Esophagus squamous epithelium (tissue), 4 donors: ENCODE data around the gene SRP68.

Source experiments
- POLR2A ChIP-seq, 4 donors: fragments of 450-650 bp; IDR thresholded peaks; one replicate each; pipeline ENCODE4 v1.6.1; 2017; ENCODE audit warnings: antibody characterized with exemption in 4 of 4, mild to moderate bottlenecking in 4 of 4, moderate library complexity in 3 of 4
- TF ChIP-seq, protein P1 (sequence below), 6 experiments: fragments of 450-650 bp in 4 of 6; fragments of 200-600 bp in 2 of 6; sonication (generic) in 2 of 6; IDR thresholded peaks; one replicate each; pipeline ENCODE4 v1.5.1; 2016 to 2019; ENCODE audit warnings: antibody characterized with exemption in 6 of 6, mild to moderate bottlenecking in 4 of 6, moderate library complexity in 4 of 6

DNA sequence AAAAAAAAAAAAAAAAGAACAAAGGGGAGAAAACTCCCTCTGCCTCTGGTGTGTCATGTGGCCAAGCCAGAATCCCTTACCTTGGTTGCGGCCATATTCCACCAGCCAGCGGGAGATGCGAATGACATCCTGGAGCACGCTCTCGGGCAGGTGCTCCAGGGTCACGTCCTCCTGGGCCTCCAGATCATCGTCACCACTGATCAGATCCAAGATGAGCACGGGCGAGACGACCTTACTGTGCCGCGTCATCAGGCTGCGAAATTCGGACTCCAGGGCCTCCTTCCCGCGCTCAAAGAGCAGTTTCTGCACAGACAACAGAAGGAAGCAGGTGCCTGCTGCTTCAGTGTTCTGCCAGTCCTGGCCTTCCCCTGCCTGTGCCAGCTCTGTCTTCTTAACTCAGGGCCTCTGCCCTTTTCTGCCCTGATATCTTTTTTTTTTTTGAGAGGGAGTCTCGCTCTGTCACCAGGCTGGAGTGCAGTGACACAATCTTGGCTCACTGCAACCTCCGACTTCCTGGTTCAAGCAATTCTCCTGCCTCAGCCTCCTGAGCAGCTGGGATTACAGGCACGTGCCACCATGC lies 25.5 kb upstream of the SRP68 start:
- TF ChIP-seq POLR2A (IDR thresholded peaks at IDR 0.05): no peak
- TF ChIP-seq, protein P1, sequence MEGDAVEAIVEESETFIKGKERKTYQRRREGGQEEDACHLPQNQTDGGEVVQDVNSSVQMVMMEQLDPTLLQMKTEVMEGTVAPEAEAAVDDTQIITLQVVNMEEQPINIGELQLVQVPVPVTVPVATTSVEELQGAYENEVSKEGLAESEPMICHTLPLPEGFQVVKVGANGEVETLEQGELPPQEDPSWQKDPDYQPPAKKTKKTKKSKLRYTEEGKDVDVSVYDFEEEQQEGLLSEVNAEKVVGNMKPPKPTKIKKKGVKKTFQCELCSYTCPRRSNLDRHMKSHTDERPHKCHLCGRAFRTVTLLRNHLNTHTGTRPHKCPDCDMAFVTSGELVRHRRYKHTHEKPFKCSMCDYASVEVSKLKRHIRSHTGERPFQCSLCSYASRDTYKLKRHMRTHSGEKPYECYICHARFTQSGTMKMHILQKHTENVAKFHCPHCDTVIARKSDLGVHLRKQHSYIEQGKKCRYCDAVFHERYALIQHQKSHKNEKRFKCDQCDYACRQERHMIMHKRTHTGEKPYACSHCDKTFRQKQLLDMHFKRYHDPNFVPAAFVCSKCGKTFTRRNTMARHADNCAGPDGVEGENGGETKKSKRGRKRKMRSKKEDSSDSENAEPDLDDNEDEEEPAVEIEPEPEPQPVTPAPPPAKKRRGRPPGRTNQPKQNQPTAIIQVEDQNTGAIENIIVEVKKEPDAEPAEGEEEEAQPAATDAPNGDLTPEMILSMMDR (IDR thresholded peaks at IDR 0.05): no peak
